Duodenal mucosa (tissue), 2 donors: Measurements from ENCODE around the gene ZNF561.
"Not testable (repeated sequence)": the region's sequence is repeated elsewhere in the genome, so short reads cannot be mapped to it uniquely, and the experiment has no call there.

Source experiments
- H3K27ac ChIP-seq: one replicate; pipeline ENCODE4 v1.7.0; 2013; ENCODE audit warnings: low read depth, low read length
- H3K27me3 ChIP-seq, 2 donors: one replicate each; pipeline ENCODE4 v1.7.0; 2013; ENCODE audit warnings: low read length in 2 of 2, control low read depth in 1 of 2; ENCODE audit not compliant: insufficient read depth in 2 of 2, control insufficient read depth in 1 of 2
- H3K36me3 ChIP-seq, 2 donors: one replicate each; pipeline ENCODE4 v1.7.0; 2013; ENCODE audit warnings: low read length in 2 of 2, control low read depth in 1 of 2; ENCODE audit not compliant: insufficient read depth in 2 of 2, control insufficient read depth in 1 of 2
- H3K4me1 ChIP-seq, 2 donors: one replicate each; pipeline ENCODE4 v1.7.0; 2013; ENCODE audit warnings: low read length in 2 of 2, control low read depth in 1 of 2; ENCODE audit not compliant: insufficient read depth in 2 of 2, control insufficient read depth in 1 of 2
- H3K4me3 ChIP-seq, 2 donors: one replicate each; pipeline ENCODE4 v1.7.0; 2013; ENCODE audit warnings: low read length in 2 of 2, low read depth in 1 of 2
- H3K9ac ChIP-seq, 2 donors: one replicate each; pipeline ENCODE4 v1.7.0; 2013; ENCODE audit warnings: low read length in 2 of 2, low read depth in 1 of 2
- H3K9me3 ChIP-seq, 2 donors: one replicate each; pipeline ENCODE4 v1.7.0; 2013; ENCODE audit warnings: low read length in 2 of 2, control low read depth in 1 of 2; ENCODE audit not compliant: control insufficient read depth in 1 of 2

Gene ZNF561

DNA sequence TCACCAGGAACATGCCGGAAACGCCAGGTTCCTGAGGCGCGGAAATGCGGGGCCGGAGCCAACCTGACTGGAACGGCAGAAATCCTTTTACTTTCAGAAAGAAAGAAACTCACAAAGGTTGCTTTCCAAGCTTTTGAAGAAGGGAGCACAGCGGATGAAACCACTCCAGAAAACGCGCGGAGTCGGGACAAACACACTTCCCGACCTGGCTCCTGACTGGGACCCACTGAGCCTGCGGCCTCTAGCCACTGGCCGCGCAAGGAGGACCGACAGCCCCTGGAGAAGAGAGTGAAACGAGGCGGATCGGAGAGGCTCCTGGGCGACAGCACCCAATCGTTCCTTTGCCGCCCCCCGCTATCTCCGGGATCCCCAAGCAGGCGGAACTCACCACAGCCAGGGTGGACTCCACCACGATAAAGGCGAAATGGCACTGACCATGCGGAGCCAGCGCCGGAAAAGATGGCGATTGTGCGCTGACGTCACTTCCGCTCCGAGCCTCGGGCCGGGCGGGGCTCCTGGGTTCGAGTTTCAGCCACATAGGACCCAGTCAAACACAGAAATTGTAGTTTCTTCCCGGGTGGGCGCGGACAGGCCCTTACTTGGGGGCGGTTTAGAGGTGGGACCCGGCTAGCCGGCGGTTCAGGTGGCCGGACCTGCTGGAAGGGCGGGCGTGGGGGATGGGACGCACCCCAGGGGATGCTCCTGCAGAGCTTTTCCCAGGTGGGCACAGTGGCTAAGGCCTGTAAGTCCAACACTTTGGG is 36.8 kb downstream of the ZNF561 start, which contains the start of gene ZNF121:
TSS of gene ZNF121 (minus strand) at position 432 of the 761 bp plus-strand sequence. CDS start 16,407 bp downstream, outside the sequence.
- H3K9ac ChIP-seq = peak within 1 kb of the TSS; percentile 82 to 95
- peaks cover 3 to 15% of the 10 kb centered on the region in 2 donors for H3K36me3 ChIP-seq
- peaks cover 12 to 13% of the 10 kb centered on the region in 2 donors for H3K9me3 ChIP-seq
- H3K4me1 ChIP-seq = peaks cover 0 to 3% of the 10 kb centered on the region in 2 donors
- H3K27ac ChIP-seq = peak within 1 kb of the TSS; percentile 76
- H3K27me3 ChIP-seq = peaks cover 0 to 2% of the 10 kb centered on the region in 2 donors
- peak within 1 kb of the TSS; percentile 85 to 98 for H3K4me3 ChIP-seq

DNA sequence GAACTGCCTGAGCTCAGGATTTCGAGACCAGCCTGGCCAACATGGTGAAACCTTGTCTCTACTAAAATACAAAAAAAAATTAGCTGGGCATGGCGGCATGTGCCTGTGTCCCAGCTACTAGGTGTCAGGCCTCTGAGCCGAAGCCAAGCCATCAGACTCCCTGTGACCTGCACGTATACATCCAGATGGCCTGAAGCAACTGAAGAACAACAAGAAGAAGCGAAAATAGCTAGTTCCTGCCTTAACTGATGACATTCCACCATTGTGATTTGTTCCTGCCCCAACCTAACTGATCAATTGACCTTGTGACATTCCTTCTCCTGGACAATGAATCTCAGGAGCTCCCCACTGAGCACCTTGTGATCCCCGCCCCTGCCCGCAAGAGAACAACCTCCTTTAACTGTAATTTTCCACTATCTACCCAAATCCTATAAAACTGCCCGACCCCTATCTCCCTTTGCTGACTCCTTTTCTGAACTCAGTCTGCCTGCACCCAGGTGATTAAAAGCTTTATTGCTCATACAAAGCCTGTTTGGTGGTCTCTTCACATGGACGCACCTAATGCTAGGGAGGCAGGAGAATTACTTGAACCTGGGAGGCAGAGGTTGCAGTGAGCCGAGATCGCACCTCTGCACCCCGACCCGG is 38.8 kb downstream of the ZNF561 start:
- not testable (repeated sequence) for H3K4me3 ChIP-seq, H3K9ac ChIP-seq, H3K4me1 ChIP-seq, H3K27ac ChIP-seq, H3K27me3 ChIP-seq
- H3K36me3 ChIP-seq = peaks cover 3 to 21% of the 10 kb centered on the region in 2 donors
- H3K9me3 ChIP-seq = peaks cover 24 to 26% of the 10 kb centered on the region in 2 donors

DNA sequence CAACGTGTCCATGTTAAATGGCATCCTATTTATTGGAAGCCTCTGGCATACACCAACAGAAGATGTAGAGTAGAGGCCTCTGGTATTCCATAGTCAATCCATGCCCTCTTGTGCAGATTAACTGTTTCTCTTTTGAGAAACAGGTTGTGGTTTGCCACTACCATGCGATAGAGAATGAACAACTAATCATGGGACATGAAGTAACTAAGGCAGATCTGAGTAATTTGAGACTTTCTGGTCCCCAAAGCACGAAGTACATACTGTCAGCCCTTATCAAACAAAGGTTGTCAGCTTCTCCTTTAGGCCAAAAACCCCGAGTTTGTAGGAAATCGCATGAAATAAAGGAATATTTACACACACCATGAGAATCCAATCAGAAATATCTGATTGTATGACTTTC is 40.3 kb downstream of the ZNF561 start:
- peaks cover 34 to 39% of the 10 kb centered on the region in 2 donors for H3K9me3 ChIP-seq

DNA sequence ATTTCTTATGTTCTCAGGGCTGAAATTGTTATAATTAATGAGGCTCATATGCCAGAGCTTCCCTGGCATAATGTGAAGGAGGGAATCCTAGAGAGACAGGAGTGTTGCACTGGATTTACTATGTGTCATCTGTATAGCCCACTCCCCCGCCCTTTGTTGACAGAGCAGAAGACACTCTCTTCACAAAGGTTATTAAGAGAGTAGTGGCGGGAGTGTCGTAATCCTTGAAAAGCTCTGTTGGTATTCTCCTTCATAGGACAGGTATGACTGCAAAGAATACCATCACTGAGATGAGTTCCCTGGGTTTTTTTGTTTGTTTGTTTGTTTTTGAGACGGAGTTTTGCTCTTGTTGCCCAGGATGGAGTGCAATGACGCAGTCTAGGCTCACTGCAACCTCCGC is 50.8 kb downstream of the ZNF561 start:
- Histone ChIP-seq H3K27ac (no peak overlapping the region), H3K9me3 (peaks cover 87 to 96% of the 10 kb centered on the region in 2 donors), H3K4me1 (no peaks in the 10 kb centered on the region), H3K27me3 (no peaks in the 10 kb centered on the region), H3K4me3 (peak overlapping the region; percentile 26 to 34), H3K9ac (no peak overlapping the region), H3K36me3 (peaks cover 43 to 51% of the 10 kb centered on the region in 2 donors)

More for the DNA sequence above, 40.3 kb downstream of the ZNF561 start:
- Histone ChIP-seq H3K27ac (no peak overlapping the region), H3K9ac (no peak overlapping the region), H3K27me3 (no peaks in the 10 kb centered on the region), H3K4me3 (no peak overlapping the region), H3K4me1 (peaks cover 0 to 3% of the 10 kb centered on the region in 2 donors), H3K36me3 (peaks cover 3 to 25% of the 10 kb centered on the region in 2 donors)

DNA sequence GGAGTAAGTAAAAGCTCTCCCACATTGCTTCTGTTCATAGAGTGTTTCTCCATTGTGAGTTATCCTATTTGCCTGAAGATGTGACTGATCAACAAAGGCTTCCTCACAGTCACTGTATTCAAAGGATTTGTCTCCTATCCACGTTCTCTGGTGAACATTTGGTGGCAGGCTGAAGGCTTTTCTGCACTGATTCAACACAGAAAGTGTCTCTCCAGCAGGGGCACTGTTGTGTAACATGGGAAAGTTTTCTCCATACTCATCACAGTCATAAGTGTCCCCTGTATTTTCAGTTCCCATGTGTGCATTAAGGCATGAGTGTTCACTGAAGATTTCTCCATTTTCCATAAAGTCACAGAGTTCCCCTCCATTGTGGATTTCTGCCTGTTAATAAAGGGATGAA is 54.3 kb downstream of the ZNF561 start:
- Histone ChIP-seq H3K9ac (no peak overlapping the region), H3K27ac (no peak overlapping the region), H3K4me3 (peak overlapping the region; percentile 7 to 13), H3K4me1 (no peaks in the 10 kb centered on the region), H3K36me3 (peaks cover 68% of the 10 kb centered on the region in 2 donors), H3K27me3 (no peaks in the 10 kb centered on the region), H3K9me3 (peaks cover 88 to 92% of the 10 kb centered on the region in 2 donors)

DNA sequence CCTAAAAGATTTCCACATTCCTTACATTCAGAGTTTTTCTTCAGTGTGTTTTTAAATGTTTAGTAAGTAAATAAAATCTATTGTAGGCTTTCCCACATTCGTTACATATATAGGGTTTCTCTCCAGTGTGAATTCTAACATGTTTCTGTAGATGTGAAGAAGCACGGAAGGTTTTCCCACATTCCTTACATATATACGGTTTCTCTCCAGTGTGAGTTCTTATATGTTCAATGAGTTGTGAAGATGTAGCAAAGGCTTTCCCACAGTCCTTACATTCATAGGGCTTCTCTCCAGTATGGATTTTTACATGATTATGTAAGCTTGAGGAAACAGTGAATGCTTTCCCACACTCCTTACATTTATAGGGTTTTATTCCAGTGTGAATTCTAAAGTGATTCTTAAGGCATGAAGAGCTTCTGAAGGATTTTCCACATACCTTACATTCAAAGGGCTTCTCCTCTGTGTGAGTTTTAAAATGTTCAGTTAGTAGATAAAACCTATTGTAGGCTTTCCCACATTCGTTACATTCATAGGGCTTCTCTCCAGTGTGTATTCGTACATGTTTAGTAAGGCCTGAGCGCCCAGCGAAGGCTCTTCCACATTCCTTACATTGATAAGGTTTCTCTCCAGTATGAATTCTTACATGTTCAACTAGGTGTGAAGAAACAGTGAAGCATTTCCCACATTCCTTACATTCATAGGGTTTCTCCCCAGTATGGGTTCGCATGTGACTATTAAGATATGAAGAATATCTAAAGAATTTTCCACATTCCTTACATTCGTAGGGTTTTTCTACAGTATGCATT is 54.9 kb downstream of the ZNF561 start:
- Histone ChIP-seq H3K36me3 (peaks cover 69 to 72% of the 10 kb centered on the region in 2 donors), H3K27me3 (no peaks in the 10 kb centered on the region), H3K9ac (no peak overlapping the region), H3K4me1 (no peaks in the 10 kb centered on the region), H3K9me3 (peaks cover 83 to 92% of the 10 kb centered on the region in 2 donors), H3K27ac (no peak overlapping the region), H3K4me3 (peak overlapping the region; percentile 7 to 13)
